ENCODE data around the gene SCRN2.

The SCRN2 gene

DNA sequence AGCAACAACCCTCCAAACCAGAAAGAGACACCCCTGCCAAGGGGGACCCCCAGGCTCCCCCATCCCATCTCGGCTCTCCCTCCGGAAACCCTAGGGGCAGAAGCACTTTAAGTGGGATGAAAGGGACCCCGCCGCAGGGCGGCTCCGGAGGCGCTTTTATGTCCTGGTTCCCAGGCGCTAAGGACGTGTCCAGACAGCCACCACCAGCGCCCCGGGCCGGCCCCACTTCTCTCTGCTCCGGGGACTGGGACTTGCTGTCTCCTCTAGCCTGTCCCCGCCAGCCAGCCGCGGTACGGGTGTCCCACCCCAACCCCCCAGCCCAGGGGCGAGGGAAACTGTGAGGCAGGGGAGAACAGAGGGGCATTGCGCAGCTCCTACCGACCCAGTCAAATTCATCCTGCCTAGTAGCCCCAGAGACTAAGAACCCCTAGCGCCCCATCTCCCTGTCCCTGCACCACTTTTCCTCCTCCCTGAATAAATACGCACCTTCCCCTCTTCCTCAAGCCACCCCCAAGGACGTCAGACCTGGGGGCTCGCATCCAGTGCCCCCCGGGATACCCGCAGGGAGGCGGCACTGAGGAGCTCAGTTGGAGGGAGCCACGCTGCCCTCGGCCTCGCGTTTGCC is 5.8 kb upstream of the SCRN2 start:
- DNase-seq (ENCODE audit: low spot score): no peak

DNA sequence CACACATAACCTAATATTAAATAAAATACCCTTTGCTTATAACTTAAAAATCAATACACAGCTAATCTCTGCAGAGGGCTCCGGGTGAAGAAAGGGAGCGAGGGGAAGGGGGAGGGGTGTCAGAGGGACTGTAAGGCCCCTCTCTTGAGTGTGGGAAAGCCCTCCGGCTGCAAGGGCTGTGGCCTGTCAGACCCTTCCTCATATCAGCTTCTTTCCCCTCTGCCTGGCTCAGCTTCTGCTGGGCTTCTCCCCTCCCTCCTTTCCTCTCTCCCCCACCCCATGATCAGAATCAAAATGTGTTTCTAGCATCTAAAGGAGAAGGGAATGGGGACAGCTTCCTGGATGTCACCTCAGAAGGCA is 4.6 kb upstream of the SCRN2 start:
- no peak for DNase-seq (ENCODE audit: low spot score)

DNA sequence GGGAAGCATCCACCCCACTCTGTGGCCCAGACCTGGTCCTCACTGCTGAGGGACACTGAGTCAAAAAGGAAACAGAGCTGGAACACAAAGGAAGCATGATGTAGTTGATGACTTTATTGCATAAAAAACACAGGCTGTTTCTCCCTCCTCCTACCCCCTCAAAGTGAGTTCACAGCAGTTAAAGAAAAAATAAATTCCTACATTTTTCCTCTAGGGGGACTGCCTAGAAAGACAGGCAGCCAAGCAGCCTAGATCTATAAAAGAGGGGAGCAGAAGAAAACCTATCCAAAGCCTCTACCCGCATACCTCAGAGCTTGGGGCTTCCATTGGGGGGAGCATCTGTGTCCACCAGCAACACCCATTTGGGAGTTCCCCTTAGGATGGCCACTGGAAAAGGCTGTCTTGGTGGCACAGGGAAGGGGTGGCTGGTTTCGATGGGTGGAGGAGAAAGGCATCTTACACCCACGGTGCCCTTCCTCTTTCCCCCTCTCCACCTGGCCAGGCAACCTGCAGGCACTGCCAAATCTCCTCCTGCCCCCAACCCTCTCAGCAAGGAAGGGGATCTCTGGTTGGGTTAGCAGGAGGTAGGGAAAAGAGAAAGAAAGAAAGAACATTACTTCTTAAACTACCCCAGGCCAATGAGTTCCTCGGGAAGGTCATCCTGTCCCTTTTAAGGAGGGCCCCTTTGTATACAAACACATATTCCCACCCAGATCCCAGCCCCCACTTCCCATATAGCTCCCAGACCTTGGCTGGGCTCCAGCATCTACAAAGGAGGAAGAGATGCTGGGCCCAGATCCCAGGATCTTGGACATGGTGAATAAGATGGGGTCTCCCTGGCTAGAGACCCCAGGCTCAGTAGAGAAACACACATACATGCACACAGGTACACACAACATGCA is 4.0 kb upstream of the SCRN2 start:
- no peak for DNase-seq (ENCODE audit: low spot score)

DNA sequence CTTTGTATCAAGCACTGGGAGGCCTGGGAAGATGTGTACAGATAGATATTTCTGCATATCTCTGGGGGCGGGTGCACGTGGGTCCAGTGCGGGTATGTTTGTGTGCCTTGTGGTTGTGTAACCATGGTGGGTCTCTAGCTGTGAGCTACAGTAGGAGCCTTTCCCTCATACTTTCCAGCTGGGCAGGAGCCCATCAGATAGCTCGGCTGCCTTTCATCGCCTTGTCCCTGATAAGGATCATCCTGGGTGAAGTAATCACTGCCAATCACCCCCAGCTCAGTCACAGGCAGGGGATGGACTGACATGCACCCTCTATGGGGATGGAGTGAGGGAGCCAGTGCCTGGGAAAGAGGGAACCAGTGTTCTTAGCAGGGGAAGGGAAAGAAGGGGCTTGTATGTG is 3.2 kb upstream of the SCRN2 start:
- DNase-seq (ENCODE audit: low spot score): no peak

DNA sequence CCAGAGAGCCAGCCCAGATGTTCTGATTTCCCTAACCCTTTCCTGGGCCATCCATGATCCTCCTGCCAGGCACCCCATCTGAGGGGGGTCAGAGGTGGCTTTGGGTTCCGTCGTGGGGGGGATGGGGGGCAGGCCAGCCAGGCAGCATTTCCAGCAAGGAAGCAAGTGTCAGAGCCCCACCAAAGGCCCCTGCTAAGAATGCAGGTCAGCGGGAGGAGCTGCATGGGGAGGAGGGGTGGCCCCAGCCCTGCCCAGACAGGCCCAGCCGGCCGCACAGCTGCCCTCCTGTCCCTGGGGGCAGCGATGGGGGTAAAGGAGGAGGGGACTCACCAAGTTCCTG is 2.3 kb upstream of the SCRN2 start:
- DNase-seq (ENCODE audit: low spot score): no peak

DNA sequence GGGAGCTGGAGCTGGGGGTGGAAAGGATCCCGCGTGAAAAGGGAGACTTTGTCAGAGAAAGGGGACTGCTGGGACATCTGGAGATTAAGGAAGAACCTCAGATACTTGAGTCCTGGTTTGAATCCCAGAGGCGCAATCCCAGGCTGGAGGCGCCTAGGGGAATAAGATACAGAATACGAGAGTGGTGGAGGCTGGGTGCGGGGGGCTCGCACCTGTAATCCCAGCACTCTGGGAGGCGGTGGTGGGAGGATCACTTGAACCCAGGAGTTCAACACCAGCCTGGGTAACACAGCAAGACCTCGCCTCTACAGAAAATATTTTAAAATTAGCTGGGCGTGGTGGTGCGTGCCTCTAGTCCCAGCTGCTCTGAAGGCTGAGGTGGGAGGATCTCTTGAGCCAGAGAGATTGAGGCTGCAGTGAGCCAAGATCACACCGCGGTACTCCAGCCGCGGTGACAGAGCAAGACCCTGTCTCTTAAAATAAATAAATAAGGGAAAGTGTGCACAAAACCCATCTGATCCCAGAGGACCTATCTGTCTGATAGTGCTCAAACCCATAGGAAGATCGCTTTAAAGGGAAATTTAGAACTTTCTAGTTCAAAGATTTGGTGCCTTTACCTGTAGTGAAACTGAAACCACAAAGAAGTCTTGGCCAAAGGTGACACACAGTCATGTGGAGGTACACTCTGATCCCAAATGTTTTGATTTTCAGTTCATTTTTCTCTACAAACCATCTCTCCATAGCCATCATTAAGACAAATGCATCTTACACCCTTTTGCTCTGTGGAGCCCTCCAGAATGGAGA is 617 bp upstream of the SCRN2 start:
- no peak for DNase-seq (ENCODE audit: low spot score)

DNA sequence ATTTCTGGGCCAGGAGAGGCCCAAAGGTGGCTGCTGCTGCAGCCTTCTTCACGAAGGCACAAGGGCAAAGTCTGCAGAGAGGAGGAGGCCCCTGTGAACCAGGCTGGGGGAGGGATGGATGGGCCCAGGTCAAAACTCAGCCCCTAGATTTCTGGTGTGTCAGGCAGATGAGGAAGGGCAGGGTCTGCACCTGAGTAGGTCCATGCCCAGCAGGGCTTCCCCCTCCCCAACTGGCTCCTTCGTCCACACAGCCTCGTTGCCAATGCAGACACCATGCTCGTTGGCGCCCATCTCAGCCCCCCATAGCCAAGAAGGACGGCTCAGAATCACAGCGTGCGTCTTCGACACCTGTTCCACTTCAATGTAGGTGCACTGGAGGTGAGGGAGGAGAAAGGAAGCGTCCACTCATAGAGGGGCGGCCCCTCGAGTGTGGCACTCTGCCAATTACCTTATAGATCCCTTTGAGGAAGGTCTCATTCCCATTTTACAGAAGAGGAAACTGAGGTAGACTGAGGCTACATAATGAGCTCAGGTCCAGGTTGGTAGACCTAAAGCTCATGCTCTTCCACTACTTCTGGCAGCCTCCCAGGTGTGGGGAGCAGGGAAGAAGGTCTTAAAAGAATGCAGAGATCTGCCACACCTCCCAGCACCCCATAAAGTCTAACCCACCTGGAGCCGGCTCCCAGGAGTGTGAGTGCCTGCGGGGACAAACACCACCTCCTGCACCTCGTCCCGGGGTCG is 902 bp downstream of the SCRN2 start:
- DNase-seq (ENCODE audit: low spot score): peak; percentile 8

DNA sequence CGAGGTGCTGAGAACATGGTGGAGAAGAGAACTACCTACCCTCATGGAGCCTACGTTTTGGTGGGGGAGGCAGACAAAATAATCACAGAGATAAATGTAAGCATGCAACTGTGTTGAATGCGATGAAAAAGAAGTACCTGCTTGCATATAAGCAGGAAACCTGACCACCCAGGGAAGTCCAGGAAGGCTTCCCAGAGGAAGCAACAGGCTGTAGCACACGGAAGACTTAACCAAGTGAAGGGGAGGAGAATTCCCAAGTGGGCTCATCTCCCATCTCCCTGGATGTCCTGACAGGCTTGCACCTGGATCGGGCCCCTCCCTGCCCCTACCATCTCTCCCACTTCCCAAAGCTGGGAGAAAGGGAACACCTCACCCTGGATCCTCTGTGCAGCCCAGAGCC is 2.0 kb downstream of the SCRN2 start:
- DNase-seq (ENCODE audit: low spot score): no peak

DNA sequence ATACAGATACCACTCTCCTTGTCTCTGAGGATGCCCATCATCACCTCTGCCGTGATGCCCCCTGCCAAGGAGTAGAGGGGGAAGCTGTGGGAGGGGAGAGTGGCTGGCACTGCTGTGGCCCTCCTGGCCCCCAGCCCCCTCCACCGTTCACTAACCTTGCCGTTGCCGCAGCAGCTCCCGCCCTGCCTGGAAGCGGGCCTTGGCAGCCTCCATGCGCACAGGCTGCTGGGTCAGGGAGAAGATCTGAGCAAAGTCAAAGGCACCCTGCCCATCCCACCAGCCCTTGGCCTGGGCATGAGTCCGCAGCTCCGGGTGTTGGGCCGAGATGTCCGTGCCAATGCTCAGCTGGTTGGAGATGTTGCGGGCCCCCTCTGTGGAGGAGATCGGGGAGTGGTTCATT is 2.4 kb downstream of the SCRN2 start:
- DNase-seq (ENCODE audit: low spot score): no peak

DNA sequence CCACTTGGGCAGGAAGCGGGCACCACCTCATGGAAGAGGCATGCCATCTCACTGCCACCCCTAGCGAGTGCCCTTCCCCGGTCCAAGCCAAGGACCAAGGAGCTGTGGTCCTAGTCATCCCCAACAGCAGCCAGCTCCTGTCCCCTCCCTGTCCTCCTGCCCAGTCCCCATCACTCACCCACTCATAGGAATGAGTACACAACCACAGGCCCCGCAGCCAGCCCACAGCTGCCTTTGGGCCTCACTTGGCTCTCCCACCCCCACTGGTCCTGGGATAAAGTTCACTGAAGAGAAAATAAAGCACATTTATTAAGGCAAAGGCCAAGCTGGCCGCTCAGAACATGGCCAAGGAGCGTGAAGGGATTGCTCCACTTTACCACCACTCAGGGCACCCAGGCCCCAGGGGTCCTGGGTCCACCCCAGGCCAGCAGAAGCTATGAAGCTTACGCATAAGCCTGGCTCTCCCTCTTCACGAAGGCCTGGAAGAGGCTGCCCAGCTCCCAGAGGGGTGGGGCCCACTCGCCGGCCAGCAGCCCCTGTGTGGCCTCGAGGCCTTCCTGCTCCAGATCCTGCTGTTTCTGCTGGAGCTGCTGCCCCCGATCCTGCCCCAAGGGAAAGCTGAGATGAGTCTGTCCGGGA is 3.6 kb downstream of the SCRN2 start:
- no peak for DNase-seq (ENCODE audit: low spot score)

DNA sequence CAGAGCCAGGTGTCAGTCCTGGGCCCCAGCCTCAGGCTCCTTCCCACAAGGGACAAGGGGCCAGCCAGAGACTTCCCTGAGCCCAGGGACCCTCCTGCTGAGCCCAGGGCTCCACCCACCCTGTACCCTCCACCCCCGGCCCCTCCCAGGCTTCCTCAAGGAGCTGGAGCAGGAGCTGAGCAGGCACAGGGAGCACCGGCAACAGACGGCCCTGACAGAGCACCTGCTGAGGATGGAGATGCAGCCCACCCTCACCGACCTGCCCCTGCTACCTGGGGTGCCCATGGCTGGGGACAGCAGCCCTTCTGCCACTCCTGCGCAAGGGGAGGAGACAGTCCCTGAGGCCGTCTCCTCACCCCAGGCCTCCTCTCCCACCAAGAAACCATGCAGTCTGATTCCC is 4.5 kb downstream of the SCRN2 start:
- no peak for DNase-seq (ENCODE audit: low spot score)

DNA sequence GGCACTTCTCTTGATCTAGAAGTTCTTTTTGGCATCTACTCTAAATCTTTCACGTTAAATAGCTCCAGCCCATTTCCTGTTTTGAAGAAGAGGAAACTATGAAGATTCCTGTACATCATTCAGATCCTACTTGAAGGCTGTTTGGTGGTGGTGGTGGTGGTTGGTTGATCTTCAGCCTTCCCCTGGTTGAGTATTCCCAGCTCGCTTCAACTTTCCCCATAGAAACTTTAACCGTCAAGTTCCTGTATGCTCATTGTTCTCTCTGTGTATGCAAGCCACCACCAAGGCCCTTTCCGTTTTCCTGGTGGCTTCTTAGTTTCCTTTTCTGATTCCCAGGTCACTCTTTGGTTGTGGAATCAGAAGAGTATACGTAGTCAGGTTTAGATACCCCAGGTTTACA is 6.3 kb downstream of the SCRN2 start:
- DNase-seq (ENCODE audit: low spot score): no peak

DNA sequence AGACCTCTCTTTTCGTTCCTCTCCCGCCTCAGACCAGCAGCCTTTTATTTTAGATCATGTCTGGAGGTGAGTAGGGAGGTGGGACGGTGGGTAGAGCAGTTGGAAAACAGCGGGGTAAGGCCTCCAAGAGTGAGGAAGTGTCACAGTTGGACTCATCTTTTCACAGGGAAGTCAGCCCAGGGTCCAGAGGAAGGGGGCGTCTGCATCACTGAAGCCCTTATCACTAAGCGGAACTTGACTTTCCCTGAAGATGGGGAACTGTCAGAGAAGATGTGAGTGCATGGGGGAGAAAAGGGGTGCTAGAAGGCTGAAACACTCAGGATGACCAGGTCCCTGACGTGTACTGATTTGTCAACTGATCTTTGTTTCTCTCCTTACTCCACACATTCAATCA is 9.1 kb downstream of the SCRN2 start:
- peak; percentile 18 for DNase-seq (ENCODE audit: low spot score)

DNA sequence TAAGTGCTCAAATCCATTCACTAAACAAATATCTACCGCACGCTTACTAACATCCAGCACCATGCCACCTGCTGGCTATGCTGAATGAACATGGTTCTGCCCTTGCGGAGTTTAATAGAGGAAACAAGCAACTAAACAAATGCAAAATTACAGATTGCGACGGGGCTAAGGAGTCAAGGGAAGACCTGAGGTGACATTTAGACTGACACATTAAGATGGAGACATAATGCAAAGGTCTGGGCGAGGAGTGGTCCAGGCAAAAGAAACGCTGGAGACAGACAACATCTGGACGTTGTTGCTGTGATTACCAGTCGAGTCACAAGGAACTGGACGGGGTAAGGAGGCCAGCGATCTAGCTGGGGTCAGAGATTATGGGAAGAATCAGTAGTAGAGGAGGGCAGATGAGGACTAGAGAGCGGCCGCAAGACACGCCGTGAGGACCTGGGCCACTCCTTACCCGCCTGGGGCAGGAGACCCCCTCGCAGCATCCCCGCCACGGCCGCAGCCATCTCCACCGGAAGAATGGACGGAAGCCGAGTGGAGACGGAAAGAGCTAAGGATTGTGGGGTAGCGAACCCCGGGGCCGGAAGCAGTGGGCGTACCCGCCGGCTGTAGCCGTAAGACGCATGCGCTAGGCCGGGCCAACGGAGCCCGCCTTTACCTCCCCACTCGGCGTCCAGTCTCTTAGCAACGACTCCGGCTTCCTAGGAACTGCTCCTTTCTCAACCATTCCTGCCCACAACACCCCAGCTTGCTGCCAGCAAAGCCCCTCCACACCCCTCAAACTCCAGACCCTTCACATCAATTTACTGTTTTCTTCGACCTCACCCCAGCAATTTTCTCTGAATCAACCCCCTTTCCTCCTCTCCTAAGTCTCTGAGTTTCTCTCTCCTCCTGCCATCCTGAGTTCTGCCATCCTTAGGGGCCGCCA is 9.8 kb downstream of the SCRN2 start, which contains the start of the genes LRRC46 and MRPL10:
LRRC46 (plus strand) TSS at position 668 of the 931 bp plus-strand sequence. CDS start 320 bp downstream, outside the sequence.
MRPL10 (minus strand) TSS at position 539 of the 931 bp plus-strand sequence; CDS start at position 509, 30 bp downstream.
- peak; percentile 90 for DNase-seq (ENCODE audit: low spot score)

DNA sequence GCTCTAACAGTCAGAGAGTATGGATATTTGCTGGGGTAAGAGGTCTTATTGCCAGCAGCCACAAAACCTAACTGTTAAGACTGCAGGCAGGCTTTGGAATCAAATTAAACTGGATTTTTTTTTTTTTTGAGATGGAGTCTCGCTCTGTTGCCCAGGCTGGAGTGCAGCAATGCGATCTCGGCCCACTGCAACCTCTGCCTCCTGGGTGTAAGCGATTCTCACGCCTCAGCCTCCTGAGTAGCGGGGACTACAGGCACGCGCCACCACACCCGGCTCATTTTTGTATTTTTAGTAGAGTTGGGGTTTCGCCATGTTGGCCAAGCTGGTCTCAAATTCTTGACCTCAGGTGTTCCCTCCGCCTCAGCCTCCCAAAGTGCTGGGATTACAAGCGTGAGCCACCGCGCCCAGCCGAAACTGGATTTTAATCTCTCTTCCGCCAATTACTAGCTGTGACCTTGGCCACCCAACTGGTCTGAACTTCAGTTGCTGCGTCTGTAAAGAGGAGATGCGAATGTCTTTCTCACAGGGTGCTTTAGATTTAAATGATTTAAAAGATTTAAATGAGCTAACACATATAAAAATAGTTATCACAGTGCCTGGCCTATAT is 10.6 kb downstream of the SCRN2 start:
- DNase-seq (ENCODE audit: low spot score): no peak

DNA sequence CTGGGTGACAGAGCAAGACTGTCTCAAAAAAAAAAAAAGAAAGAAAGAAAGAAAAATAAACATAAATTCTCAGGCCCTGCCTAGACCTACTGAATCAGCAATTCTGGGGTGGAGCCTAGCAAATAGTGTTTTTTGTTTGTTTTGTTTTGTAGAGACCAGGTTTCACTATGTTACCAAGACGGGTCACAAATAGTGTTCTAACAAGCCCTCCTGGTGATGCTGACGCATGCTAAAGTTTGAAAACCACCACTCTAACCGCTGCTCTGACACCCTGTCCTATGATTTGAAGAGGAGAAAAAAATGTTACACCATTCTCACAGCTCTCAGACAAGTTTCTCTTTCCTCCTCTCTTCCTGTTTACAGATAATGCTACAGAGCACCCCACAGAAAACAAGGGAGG is 11.2 kb downstream of the SCRN2 start:
- DNase-seq (ENCODE audit: low spot score): no peak

DNA sequence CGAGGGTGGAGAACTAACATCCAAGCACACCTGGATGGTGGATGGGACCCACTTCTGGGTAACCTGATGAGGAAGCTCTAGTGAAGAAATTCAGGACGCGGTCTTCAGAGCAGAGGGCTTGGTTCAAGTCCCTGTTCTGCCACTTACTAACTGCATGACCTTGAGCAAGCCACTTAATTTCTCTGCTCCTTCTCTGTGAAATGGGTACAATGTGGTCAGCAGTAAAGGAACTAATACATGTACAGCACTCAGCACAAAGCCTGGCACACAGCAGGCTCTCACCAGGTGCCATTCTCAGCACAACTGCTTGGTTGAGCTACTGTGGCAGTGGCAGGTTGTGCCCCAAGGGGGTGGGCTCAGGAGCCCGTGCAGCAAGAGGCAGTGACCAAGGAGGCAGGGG is 17.6 kb downstream of the SCRN2 start:
- DNase-seq (ENCODE audit: low spot score): no peak

DNA sequence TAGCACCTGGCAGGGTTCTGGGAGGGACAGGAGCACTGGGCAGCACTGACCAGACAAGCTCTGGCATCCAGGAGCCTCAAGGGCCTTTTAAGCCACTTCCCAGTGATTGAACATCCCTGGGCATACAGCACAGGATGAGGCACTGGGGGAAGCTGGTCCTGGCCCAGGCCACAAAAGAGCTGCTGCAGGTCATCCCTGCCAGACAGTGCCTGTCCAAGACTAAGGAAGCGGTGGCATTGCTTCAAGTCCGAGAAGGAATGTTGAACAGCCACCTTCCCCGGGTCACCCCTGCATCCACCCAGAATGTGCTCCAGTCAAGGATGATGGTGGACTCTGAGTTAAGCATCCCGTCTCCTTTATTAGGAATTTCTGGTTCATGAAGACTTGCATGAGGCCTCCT is 18.3 kb downstream of the SCRN2 start:
- no peak for DNase-seq (ENCODE audit: low spot score)

DNA sequence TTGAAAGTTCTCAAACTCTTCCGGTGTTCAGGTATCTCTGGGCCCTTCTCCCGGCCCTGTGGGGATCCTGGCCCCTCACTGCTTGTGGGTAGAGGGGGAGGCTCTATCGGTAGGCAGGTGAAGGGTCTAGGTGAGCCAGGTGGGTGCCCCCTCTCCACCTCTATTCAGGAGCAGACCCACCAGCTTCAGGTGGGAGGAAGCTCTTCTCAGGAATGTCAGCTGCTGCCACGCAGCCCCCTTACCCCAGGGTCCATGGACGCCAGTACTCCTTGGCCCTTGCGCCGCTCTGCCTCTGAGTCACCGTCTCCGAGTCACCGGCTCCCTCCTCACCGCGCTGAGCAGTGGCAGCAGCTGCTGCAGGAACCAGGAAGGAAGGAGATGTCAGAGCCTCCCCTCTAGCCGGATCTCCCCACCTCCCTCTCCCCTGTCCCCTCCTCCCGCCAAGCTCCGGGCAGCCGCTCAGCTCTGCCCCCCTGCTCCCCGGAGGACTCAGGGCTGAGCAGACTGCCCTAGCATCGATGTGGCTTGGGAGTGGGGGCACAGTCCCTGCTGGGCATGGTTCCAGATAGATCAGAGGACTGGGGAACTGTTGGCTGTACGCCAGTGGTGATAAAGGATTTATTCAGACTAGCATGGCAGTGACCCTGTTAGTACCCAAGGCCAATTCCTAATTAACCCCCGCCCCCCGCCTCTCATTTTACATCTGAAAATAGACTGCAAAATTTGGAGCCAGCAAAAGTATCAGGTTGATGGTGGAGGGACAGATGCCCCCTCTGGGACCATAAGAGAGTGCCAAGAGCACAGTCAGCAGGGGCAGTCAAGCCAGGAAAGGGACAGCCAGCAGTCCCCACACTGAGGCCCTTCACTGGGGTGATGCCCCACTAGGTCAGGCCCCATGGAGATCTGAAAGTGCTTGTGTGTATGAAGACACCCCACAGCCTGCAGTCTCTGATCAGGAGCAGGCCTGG is 19.4 kb downstream of the SCRN2 start, which contains the start of gene OSBPL7:
OSBPL7 (minus strand) TSS at position 371 of the 968 bp plus-strand sequence. CDS start 1,516 bp downstream, outside the sequence.
- peak; percentile 82 for DNase-seq (ENCODE audit: low spot score)
